HG03521 (cell line): Measurements from ENCODE around the gene CD7.
"Not testable (repeated sequence)": the region's sequence is repeated elsewhere in the genome, so short reads cannot be mapped to it uniquely, and the experiment has no call there.

ENCODE experiments used
- ATAC-seq: cut with Tn5 transposase; IDR thresholded peaks from one replicate; pipeline ENCODE4 v1.9.1; 2021; ENCODE audit warnings: mild to moderate bottlenecking, moderate library complexity; ENCODE audit not compliant: unreplicated experiment

CD7 gene

DNA sequence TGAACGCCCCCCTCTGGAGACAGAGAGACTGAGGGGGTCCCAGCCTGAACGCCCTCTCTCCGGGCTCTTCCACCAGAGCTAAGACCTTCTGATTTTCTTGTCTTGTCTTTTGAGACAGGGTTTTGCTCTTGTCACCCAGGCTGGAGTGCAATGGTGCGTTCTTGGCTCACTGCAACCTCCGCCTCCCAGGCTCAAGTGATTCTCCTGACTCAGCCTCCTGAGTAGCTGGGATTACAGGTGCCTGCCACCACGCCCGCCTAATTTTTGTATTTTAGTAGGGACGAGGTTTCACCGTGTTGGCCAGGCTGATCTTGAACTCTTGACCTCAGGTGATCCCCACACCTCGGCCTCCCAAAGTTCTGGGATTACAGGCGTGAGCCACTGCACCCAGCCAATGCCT, 30.6 kb upstream of the CD7 start:
- not testable (repeated sequence) for ATAC-seq

GRCh38 chr17:82346342-82347300, 29.2 kb upstream of the CD7 start:
- no peak for ATAC-seq

DNA sequence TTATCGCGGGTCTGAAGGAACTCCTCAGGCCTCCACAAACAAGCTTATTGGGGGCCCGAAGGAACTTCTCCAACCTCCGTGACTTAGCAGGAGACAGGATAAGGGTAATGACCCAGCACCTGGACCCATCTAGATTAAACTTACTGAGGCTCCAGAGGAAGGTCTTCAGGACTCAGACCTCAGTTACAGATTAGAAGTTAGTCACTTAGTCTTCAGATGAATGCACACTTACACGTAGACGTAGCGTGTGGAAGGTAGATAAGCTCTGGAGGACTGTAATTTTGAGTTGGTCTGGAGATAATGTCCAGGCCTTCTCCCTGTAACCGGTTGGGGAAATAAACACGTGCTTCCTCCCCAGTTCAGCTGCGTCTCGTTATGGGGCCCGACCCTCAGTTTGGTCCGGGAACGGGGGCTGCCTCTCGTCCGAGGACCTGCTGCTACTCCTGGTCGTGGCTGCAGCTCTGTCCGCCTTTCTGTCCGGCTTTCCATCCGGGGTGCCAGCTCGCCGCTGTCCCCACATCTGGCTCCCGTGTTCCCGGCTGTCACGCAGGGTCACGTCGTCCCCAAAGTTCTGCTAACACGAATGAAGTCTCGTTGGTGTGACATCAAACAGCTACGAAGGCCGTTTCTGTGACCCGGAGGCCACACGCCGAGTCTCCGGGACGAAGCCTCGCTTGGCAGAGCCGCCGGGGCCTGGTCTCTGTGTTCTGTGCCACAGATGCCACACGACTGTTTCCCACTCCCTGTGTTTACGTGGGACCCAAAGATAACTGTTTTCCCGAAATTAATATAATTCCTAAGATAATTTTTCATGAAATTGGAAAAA, 28.0 kb upstream of the CD7 start:
- no peak for ATAC-seq

GRCh38 chr17:82344175-82344907, 26.9 kb upstream of the CD7 start:
- no peak for ATAC-seq

DNA sequence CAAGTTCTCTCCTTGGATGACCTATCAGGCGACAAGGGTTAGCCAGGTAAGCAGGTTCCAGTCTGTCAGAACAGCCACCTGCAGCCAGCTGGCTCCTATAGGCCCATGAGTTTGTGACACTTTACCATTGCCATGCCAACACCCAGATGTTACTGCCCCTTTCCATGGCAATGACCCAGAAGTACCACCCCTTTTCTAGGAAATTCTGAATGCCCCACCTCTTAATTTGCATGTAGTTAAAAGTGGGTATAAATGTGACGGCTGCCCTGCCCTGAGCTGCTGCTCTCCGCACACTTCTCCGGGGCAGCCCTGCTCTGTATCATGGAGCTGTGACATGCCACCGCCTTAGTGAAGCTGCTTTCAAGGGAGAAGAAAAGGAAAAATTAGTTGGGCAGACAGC, 26.2 kb upstream of the CD7 start:
- no peak for ATAC-seq

DNA sequence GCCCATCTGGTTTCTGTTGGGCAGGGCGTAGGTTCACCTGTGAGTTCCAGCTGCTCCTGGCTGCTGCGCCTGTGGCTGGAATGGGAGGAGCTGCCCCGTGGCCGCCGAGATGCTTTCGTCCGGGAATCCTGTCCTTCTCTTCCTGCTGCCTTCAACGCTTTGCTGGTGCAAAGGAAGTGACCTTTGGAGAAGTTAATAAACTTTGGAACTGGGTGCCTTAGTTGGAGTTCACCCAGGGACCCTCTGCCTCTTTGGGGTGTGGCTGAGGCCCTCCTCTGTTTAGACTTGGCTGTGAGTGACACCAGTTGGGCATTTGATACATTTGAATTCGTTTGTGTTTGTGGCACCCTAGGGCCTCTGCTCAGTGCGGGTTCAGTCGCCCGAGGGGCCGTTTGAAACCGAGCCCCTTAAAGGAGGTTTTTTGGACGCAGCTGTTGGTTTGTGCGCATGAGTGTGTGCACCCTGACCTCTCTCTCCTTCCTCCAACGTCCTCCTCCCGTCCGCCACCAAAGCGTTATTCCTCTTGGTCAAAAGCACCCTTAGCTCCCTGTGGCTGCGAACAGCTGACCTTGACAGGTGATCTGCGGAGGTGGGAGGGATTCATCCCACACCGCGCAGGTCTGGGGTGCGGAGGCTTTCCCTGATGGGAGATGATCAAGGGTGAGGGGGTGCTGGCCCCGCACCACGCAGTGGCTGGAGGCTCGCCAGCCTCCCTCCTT, 25.1 kb upstream of the CD7 start:
- no peak for ATAC-seq

DNA sequence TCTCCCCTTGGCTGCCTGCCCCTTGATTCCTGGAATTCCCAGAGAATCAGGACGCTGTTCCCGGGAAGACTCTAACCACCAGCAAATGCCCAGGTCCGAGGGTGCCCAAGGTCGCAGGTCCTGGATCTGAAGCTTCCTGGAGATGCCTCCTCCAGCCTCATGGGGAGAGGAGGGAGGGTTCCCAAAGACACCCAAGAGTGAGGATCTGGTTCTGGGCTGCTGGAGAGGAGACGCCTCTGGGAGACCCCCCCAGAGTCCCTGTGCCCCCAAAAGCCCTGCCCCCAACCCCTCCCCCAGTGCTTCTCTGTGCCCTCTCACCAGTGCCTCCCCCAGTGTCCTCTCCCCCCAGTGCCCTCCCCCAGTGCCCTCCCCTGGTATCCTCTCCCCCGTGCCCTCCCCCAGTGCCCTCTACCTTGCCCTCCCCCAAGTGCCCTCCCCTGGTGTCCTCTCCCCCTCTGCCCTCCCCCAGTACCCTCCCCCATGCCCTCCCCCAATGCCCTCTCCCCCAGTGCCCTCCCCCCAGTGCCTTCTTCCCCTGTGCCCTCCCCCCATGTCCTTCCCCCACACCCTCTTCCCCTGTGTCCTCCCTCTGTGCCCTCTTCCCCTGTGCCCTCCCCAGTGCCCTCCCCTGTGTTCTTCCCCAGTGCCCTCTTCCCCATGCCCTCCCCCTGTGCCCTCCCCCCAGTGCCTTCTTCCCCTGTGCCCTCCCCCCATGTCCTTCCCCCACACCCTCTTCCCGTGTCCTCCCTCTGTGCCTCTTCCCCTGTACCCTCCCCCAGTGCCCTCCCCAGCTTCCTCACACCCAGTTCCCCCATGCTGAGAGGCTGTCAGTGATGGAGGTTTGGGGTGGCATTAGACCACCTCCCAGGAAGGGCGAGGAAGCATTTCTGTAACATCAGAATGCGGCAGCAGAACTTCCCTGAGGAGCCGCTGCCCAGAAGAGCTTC, 22.5 kb upstream of the CD7 start:
- no peak for ATAC-seq

GRCh38 chr17:82338858-82339633, 21.6 kb upstream of the CD7 start:
- no peak for ATAC-seq

GRCh38 chr17:82334622-82335394, 17.4 kb upstream of the CD7 start:
- ATAC-seq, result no peak

- ATAC-seq, result no peak
These were observed 16.8 kb upstream of the CD7 start for GRCh38 chr17:82334204-82334621.

DNA sequence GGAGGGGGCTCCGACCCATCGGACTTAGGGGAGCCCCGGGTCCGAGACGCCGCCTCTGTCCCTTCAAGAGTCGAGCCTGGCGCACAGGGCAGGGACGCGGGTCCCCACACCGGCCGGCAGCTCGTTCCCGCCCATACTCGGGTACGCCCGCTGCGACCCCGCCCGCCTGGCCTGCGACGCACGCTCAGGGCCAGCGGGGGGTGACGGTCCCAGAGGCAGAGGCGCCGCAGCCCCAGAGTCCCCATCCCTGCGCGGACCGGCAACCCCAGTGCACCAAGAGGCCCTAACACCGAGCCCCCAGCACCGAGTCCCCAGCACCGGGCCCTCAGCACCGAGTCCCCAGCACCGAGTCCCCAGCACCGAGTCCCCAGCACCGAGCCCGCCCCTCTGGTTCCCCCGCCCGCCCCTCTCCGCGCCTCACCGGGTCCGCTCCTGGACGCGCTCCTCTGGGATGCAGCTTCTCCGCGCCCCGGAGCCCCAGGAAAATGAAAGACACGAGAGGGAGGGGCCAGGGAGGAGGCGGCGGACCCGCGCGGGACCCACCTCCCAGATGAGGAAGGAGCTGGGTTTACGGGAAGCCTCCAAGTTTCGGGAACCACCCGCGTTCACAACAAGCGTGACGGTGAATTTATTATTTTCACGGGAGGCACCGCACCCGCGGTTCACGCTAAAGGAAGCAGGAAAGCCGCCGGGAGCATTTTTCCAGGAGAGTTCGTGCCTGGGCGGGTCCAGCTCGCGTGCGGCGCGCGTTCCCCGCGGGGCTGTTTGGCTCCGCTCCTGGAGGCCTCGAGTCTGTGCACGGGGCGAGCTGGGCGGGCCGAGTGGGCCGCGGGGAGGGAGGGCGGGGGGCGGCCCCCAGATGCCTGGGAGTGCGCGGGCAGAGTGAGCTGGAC, 16.1 kb upstream of the CD7 start, which contains the start of gene SECTM1:
TSS of gene SECTM1 (minus strand) at position 488 of the 893 bp plus-strand sequence. CDS start 6,526 bp downstream, outside the sequence.
- ATAC-seq, result no peak

DNA sequence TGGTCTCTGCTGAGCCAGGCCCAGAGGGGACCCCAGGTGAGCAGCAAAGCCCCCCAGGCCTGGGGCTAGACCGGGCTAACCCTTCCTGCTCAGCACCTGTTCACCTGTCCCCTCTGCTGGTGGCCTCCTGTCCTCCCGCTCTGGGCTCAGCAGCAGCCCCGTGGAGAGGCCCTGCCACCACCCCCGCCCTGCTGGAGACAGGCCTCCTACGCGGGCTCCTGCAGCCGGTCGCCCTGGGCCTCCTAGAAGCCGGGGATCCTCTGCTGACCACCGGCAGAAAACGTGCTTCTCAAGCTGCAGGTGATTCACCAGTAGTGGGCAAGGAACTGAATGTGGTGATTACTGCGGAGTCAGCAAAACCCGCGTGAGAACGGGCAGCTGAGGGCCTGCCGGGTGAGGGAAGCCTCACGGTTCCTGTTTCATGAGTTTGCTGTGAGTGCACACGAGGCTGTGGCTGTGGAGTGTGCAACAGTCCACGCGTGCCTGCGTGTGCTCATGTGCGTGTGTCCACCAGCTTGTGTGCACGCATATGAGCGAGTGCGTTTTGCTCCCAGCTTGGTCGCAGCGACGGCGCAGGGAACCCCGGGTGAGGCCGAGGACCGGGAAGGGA, 15.4 kb upstream of the CD7 start:
- ATAC-seq, result no peak

DNA sequence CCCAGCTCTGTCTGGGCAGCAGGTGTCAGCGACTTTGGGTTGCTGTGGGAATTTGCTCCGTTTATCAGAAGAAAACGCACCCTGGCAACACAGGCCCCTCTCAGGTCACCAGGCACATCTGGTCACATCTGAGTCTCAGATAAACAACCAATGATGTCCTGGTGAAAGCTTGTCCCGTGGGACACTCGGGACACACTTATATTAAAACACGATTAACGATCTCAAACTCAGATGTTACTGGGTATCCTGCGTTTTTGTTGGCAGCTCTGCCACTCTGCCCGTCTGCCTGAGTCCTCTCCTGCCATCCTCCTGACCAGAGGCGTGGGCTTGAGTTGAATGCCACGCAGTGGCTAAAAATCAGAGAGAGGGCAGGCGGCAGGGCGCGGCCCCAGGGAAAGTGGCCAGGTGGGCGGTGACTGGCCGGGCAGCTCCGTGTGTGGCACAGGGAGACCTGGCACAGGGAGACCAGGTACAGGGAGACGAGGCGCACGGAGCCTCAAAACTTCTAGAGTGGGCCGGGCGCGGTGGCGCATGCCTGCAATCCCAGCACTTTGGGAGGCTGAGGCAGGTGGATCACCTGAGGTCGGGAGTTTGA, 14.0 kb upstream of the CD7 start:
- no peak for ATAC-seq

DNA sequence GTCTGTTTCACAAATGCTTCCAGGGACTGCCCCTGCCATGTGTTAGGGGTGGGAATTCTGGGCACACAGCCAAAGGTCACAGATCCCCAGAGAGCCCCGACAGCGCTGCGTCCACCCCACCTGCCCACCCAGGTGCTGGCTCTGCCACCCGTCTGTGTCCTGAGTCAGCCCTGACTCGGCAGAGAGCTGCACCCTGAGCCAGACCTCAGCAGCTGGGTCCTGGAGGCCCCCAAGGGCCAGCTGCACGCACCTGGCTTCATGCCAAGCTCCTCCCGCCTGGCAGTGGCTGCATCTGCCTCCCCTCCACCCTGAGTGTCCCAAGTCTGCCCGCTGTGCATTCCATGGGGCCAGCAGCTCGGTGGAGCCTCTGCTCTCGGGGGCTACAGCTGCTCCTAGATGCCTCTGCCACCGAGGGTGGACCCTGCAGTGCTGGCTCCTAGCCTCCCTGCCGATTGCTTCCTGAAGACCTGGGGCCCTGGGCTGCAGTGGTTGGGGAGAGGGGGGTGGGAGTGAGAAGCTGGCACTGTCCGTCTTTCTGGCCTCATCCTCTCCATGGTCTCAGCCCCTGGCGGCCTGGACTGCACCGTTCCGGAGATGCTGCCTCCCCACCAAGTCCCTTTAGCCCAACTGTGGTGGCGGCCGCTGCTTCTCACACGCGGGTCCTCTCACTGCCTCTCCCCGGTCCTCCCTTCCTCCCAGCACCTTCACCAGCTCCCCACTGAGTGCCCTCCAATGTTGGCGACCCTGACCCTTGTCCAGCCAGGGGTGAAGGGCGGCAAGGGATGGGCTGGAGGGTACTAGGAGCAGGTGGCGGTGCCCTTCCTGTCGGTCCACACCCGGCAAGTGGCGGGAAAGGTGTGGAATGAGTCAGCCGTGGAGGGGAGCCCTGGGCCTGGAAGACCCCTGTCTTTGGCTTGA, 13.2 kb upstream of the CD7 start:
- no peak for ATAC-seq
